Transverse colon (tissue), 4 donors: ENCODE measurements around the gene TFAP2E. TPM values are rescaled to one million over a fixed set of nuclear protein-coding genes. Genes with fewer than 3 reads are reported as not detected.
A peak's percentile ranks its signal among the peaks of the same experiment; 100 is the strongest.

Source experiments
- DNase-seq: peaks from one replicate; pipeline ENCODE4 v3.0.0-alpha.2; 2019
- H3K27ac ChIP-seq, 4 donors: fragments of 200-600 bp; sonication (generic); 2 replicates each; pipeline ENCODE4 v1.5.1; 2016 to 2018; ENCODE audit warnings: inconsistent platforms in 4 of 4
- H3K27me3 ChIP-seq: fragments of 200-600 bp; sonication (generic); 2 replicates; pipeline ENCODE4 v1.5.1; 2017; ENCODE audit warnings: inconsistent platforms
- H3K36me3 ChIP-seq, 4 donors: fragments of 200-600 bp; sonication (generic); 2 replicates each; pipeline ENCODE4 v1.5.1; 2017 to 2019; ENCODE audit warnings: inconsistent platforms in 4 of 4
- H3K4me1 ChIP-seq, 4 donors: fragments of 200-600 bp; sonication (generic); 2 replicates each; pipeline ENCODE4 v1.5.1; 2017 to 2020; ENCODE audit warnings: inconsistent platforms in 4 of 4
- H3K4me3 ChIP-seq, 4 donors: fragments of 200-600 bp; sonication (generic); 1 replicate in 1 of 4; 2 replicates in 3 of 4; pipeline versions ENCODE4 v1.5.1 to v1.6.1; 2017 to 2019; ENCODE audit warnings: inconsistent platforms in 4 of 4
- H3K9me3 ChIP-seq, 2 donors: fragments of 200-600 bp; sonication (generic); 2 replicates each; pipeline ENCODE4 v1.5.1; 2017 to 2019; ENCODE audit warnings: inconsistent platforms in 2 of 2
- EP300 ChIP-seq: sonication (generic); formaldehyde crosslinking; IDR thresholded peaks from one replicate; pipeline ENCODE4 v1.6.1; 2017; ENCODE audit warnings: antibody characterized with exemption, low read depth
- POLR2A ChIP-seq: fragments of 450-650 bp; IDR thresholded peaks from one replicate; pipeline ENCODE4 v1.6.1; 2016; ENCODE audit warnings: antibody characterized with exemption, mild to moderate bottlenecking, moderate library complexity
- POLR2AphosphoS5 ChIP-seq, 3 donors: sonication (generic); formaldehyde crosslinking; IDR thresholded peaks; one replicate each; pipeline ENCODE4 v1.6.1; 2016; ENCODE audit warnings: antibody characterized with exemption in 3 of 3
- WGBS, 2 donors: methylation state at CpG; one replicate each; pipeline ENCODE4 v1.1.5; 2018; ENCODE audit warnings: low coverage in 1 of 2; 5-methylcytosine and 5-hydroxymethylcytosine counted together
- in situ Hi-C, 4 donors: fragments of 200-750 bp; cut with MboI; loops; one replicate each; pipeline versions ENCODE4 v1.15.0 to v1.15.1; 2017; ENCODE audit warnings: low sequenced_read_pairs in 3 of 4, low pct_ligation_motif_present in 1 of 4, low pct_unique_long_range_greater_than_20kb in 1 of 4
- intact Hi-C: fragments of 100-400 bp; cut with DNase I; formaldehyde crosslinking; loops from one replicate; pipeline ENCODE4 v1.15.1; 2023; ENCODE audit warnings: low total_unique reads
- total RNA-seq, 4 donors: library from RNA; depleted of rRNA; stranded (reverse); fragments of >200 nt; gene quantifications; one replicate each; pipeline ENCODE4 v1.1.0, GENCODE V29; 2016
- TF ChIP-seq, protein P1 (sequence below), 5 experiments: fragments of 200-600 bp in 3 of 5; fragments of 450-650 bp in 2 of 5; sonication (generic) in 3 of 5; IDR thresholded peaks; 1 replicate in 2 of 5; 2 replicates in 3 of 5; pipeline ENCODE4 v1.5.1; 2016 to 2017; ENCODE audit warnings: antibody characterized with exemption in 5 of 5, inconsistent platforms in 3 of 5, mild to moderate bottlenecking in 2 of 5, moderate library complexity in 1 of 5

The TFAP2E gene
- total RNA-seq, 4 donors from 2014 or later = 0.27 to 1.4 TPM; not detected in 2

DNA sequence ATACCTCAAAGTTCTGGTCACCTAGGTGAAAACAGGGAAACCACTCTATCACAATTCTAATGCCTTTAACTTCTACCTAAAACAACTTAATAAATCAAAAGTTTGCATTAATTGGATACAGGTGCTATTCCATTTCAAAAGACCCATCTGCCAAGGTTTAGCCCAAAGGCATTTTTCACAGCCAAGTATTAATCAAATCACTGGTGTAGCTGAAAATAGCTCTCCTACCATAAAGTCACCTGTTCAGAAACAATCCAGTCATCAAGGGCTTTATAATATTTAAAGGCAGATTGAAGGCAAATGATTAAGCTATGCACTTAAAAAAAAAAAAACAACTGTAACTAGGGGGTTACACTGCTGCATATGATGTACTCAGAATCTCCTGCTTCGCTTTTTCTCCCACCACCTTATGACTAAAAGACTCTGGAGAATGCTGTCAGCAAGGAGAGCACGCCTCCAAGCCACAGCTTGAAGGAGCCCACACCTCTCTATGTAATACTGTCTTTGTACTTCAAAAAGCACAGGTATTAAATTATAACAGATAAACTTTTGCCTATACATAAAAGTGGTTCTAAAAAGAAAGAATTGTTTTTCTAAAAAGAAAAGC is 36.5 kb upstream of the TFAP2E start:
- no peak for DNase-seq
- 94 to 95% methylated on average over 2 of the region's 2 CpGs for WGBS, 2 donors
- H3K36me3 ChIP-seq = no peaks in the 10 kb centered on the region
- H3K9me3 ChIP-seq = no peaks in the 10 kb centered on the region
- intact Hi-C loops (no loop called here), in situ Hi-C loops (no loop called here)
- H3K27ac ChIP-seq = no peak overlapping the region
- TF ChIP-seq, protein P1, sequence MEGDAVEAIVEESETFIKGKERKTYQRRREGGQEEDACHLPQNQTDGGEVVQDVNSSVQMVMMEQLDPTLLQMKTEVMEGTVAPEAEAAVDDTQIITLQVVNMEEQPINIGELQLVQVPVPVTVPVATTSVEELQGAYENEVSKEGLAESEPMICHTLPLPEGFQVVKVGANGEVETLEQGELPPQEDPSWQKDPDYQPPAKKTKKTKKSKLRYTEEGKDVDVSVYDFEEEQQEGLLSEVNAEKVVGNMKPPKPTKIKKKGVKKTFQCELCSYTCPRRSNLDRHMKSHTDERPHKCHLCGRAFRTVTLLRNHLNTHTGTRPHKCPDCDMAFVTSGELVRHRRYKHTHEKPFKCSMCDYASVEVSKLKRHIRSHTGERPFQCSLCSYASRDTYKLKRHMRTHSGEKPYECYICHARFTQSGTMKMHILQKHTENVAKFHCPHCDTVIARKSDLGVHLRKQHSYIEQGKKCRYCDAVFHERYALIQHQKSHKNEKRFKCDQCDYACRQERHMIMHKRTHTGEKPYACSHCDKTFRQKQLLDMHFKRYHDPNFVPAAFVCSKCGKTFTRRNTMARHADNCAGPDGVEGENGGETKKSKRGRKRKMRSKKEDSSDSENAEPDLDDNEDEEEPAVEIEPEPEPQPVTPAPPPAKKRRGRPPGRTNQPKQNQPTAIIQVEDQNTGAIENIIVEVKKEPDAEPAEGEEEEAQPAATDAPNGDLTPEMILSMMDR (IDR thresholded peaks at IDR 0.05) = no peak
- TF ChIP-seq EP300 (no peak), POLR2AphosphoS5 (IDR thresholded peaks at IDR 0.05) (no peak), POLR2A (no peak)
- H3K27me3 ChIP-seq = no peaks in the 10 kb centered on the region
- peaks cover 10 to 45% (median 24%) of the 10 kb centered on the region in 4 donors for H3K4me1 ChIP-seq
- H3K4me3 ChIP-seq = no peak overlapping the region

GRCh38 chr1:35537806-35538205 is 35.3 kb upstream of the TFAP2E start:
- in situ Hi-C loops (no loop called here), intact Hi-C loops (no loop called here)
- Histone ChIP-seq H3K4me3 (no peak overlapping the region), H3K4me1 (peaks cover 10 to 45% (median 26%) of the 10 kb centered on the region in 4 donors), H3K9me3 (no peaks in the 10 kb centered on the region), H3K27me3 (no peaks in the 10 kb centered on the region), H3K27ac (no peak overlapping the region), H3K36me3 (no peaks in the 10 kb centered on the region)
- WGBS, 2 donors = 87 to 100% methylated on average over 1 of the region's 1 CpG
- TF ChIP-seq, protein P1 (IDR thresholded peaks at IDR 0.05) = no peak
- TF ChIP-seq EP300 = no peak
- no peak for TF ChIP-seq POLR2A
- TF ChIP-seq POLR2AphosphoS5 (IDR thresholded peaks at IDR 0.05) = no peak
- DNase-seq = no peak

DNA sequence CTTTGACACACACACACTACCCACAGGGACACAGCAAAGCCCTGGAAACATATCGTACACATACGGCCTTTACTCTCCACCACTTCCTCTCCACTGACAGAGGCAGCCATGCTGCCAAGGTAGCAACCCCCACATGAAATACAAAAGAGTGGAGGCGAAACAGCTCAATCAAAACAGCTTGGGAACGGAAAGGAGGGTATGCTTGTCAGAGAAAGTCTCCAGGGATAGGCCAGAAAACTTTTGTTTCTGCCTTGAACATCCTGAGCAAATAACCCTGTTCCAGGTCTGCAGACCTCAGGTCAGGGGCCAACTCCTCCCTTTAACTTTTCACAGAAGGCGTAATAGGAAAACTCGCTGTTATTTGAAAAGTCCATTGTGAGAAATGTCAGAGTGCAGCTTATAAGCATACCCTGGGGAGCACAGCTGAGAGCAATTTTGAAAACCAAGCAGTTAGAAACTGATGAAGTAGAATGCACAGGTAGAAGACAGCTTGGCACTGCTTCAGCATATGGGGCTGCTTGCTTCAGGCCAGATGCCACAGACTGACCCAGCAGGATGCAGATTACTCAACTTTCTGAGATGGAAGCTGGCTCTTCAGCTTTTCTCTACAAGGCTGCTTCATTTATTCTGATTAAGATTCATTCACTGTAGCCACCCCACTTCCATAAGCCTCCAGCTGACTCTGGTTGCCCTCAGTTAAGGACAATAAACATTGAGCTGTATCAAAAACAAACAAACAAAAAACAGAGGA is 33.9 kb upstream of the TFAP2E start:
- Histone ChIP-seq H3K27ac (peak overlapping the region; percentile 28 to 65 (median 42)), H3K27me3 (no peaks in the 10 kb centered on the region), H3K9me3 (no peaks in the 10 kb centered on the region), H3K36me3 (no peaks in the 10 kb centered on the region), H3K4me3 (no peak overlapping the region), H3K4me1 (peaks cover 10 to 45% (median 26%) of the 10 kb centered on the region in 4 donors)
- in situ Hi-C loops (no loop called here), intact Hi-C loops (no loop called here)
- WGBS, 2 donors = 74 to 81% methylated on average over 5 to 6 of the region's 6 CpGs
- no peak for TF ChIP-seq POLR2A
- TF ChIP-seq, protein P1 (IDR thresholded peaks at IDR 0.05) = no peak
- no peak for TF ChIP-seq POLR2AphosphoS5 (IDR thresholded peaks at IDR 0.05)
- no peak for TF ChIP-seq EP300
- DNase-seq = no peak

- H3K27me3 ChIP-seq = no peaks in the 10 kb centered on the region
- no peaks in the 10 kb centered on the region for H3K36me3 ChIP-seq
- in situ Hi-C loops = no loop called here
- H3K9me3 ChIP-seq = no peaks in the 10 kb centered on the region
- H3K4me3 ChIP-seq = no peak overlapping the region
- H3K27ac ChIP-seq = peak overlapping the region; percentile 28 to 65 (median 42)
- intact Hi-C loops = no loop called here
- no peak for DNase-seq
- TF ChIP-seq POLR2AphosphoS5 (IDR thresholded peaks at IDR 0.05) (no peak), POLR2A (no peak), EP300 (no peak)
- TF ChIP-seq, protein P1 (IDR thresholded peaks at IDR 0.05) = no peak
- peaks cover 10 to 45% (median 26%) of the 10 kb centered on the region in 4 donors for H3K4me1 ChIP-seq
- 57 to 63% methylated on average over 1 of the region's 1 CpG for WGBS, 2 donors
Measured at GRCh38 chr1:35539824-35540261, 33.3 kb upstream of the TFAP2E start.
